ENCODE results near the gene PRAMEF5. TPM values are rescaled to one million over a fixed set of nuclear protein-coding genes. Genes with fewer than 3 reads are reported as not detected.
"Not testable (repeated sequence)": the region's sequence is repeated elsewhere in the genome, so short reads cannot be mapped to it uniquely, and the experiment has no call there.

PRAMEF5 gene
- polyA plus RNA-seq, 4 donors = not detected

DNA sequence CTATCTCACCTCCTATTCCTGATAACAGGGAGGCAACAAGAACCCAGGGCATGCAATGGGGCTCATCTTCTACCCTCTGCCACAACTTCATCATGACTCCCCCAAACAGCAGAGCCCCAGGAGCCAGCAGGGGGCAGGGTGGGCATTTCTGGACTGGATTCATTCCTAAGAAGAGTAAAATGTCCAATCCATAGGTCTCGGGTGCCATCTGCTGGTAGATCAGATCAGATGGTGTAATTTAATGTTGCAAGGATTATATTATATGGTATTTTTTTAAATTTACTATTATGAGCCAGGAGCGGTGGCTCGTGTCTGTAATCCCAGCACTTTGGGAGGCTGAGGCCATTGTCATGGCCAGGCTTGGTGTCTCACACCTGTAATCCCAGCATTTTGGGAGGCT is 11.1 kb downstream of the PRAMEF5 start:
- not testable (repeated sequence) for DNase-seq (ENCODE audit: low read depth in 4 of 4, low spot score in 3 of 4)

DNA sequence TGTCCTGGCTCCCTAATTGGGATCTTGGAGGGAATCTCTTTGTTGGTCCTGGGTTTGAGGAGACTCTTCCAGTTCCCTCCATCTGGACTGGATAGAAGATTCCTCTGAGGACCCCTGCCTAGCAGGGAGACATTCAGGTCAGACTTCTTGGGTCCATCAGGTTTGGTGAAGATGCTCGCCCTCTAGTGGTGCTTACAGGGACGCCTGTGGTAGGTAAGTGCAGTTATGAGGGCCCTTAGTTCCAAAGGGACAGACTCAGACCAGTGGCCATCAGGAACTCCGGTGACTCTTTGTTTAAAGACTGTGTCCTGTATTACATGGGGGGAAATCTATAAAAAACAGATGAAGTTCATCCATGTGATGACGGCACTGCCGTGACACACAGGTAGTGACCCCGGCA is 23.0 kb downstream of the PRAMEF5 start:
- not testable (repeated sequence) for DNase-seq (ENCODE audit: low read depth in 4 of 4, low spot score in 3 of 4)

GRCh38 chr1:13279617-13280016 is 25.6 kb downstream of the PRAMEF5 start:
- DNase-seq (ENCODE audit: low read depth in 4 of 4, low spot score in 3 of 4) = not testable (repeated sequence)

DNA sequence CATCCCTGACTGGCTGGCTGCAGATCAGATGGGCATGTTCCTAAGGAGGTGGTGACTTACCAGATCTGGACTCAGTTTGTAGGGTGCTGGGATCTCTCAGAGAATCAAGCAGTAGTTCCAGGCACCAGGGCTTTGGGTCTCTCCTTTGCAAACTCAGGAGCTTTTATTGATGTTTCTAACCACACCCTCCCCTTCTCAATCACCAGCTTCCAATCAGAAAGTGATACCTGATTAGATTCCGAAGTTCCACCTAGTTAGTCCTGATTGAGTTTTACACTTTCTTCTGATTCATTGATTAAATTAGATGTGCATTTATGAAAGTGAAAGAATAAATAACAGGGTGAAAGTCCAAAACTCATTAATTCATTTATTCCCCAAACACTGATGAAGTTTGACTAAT is 31.0 kb downstream of the PRAMEF5 start, which contains the start of gene PRAMEF8:
Gene PRAMEF8, minus strand, starts transcription at position 101 of the 400 bp plus-strand sequence. CDS start 1,046 bp downstream, outside the sequence.
- not testable (repeated sequence) for DNase-seq (ENCODE audit: low read depth in 4 of 4, low spot score in 3 of 4)

DNA sequence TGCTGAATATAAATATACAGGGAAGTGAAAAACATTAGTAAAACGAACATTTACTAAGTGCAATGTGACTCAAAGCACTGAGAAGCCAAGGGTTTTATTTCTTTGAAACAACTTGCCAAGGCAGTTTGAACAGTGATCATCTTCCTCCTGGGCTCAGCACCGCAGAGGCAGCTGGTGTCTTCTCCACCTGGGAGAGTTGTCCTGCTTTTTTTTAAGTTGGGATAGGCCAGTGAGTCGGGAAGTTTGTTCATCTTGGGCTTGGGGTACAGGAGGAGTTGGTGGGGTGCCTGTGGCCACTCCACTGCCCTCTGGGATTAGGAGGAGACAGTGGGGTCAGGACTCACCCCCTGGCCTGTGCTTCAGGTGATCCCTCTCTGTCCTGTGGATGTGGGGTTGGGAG is 35.0 kb downstream of the PRAMEF5 start:
- DNase-seq (ENCODE audit: low read depth in 4 of 4, low spot score in 3 of 4) = not testable (repeated sequence)

DNA sequence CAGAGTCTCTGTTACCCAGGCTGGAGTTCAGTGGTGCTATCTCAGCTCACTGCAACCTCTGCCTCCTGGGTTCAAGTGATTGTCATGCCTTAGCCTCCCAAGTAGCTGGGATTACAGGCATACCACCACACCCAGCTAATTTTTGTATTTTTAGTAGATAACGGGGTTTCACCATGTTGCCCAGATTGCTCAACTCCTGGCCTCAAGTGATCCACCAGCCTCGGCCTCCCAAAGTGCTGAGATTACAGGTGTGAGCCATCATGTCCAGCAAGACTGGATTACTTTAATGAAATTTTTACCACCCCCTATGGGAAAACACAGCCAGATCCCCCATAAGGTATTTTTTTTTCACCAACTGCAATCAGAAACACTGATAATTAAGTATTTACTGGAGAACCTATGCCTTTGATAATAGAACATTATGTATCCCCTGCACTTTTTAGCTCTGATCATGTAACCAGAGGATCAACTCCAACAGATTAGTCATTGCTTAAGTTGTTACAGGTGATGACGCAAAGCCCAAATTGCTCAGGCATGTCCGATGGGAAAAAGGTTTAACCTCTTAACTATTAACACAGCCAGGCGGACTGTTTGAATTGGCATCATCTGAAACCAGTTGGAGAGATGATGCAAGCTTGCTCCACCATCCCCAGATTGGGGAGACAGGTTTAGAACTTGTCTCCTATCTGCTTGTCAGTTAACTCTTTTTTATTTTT is 43.4 kb downstream of the PRAMEF5 start:
- not testable (repeated sequence) for DNase-seq (ENCODE audit: low read depth in 4 of 4, low spot score in 3 of 4)

- DNase-seq (ENCODE audit: low read depth in 4 of 4, low spot score in 3 of 4) = not testable (repeated sequence)
Observed at GRCh38 chr1:13298699-13299098, 44.7 kb downstream of the PRAMEF5 start.

DNA sequence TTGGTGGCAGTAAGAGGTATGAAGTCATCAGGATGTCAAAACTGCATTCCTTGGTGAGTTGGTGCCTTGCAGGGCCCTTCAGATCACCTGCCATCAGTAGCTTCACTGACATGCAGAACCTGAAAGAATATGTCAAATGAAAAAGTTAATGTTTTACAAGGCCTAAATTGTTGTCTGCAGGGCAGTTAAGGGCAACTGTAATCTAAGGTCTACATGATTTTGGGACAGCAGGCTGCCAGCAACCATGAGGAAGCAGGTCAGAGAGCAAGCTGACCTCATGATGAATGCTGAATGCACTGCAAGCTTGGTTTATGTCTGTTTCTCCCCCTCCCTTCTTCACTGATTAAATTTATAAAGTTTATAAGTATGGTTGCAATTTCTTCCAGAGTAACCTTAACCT is 48.2 kb downstream of the PRAMEF5 start:
- DNase-seq (ENCODE audit: low read depth in 4 of 4, low spot score in 3 of 4) = not testable (repeated sequence)

DNA sequence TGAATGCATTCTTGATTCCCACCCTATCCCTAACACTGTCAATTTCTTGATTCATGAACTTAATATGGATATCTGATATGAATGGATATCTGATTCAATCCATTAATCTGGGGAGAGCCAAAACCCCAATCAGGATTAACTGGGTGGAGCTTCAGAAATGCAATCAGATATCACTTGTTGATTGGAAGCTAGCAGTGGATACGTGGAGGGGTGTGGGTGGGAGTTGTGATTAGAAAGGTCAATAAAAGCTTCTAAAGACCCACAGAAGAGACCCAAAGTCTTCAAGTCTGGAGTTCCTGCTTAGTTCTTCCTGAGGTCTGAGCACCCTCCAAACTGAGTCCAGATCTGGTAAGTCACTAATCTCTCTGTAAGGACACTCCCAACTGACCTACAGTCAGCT is 49.2 kb downstream of the PRAMEF5 start, which contains the start of gene PRAMEF33:
Gene PRAMEF33, plus strand, starts transcription at position 301 of the 400 bp plus-strand sequence. CDS start 2,416 bp downstream, outside the sequence.
- DNase-seq (ENCODE audit: low read depth in 4 of 4, low spot score in 3 of 4) = not testable (repeated sequence)

Other genes starting within 250 kb of the PRAMEF5 start
- gene PRAMEF27, start 197.6 kb upstream of the PRAMEF5 start, polyA plus RNA-seq (ENCODE audit: insufficient read length in 4 of 4) = not detected
- not detected for gene HNRNPCL3, start 193.4 kb upstream of the PRAMEF5 start, polyA plus RNA-seq (ENCODE audit: insufficient read length in 4 of 4)
- gene PRAMEF25, start 183.4 kb upstream of the PRAMEF5 start, polyA plus RNA-seq (ENCODE audit: insufficient read length in 4 of 4) = not detected
- gene HNRNPCL2, start 137.3 kb upstream of the PRAMEF5 start, polyA plus RNA-seq (ENCODE audit: insufficient read length in 4 of 4) = under 1 TPM in 2 of 4 donors, not detected in 2; 0.19 to 0.42 TPM
- not detected for gene PRAMEF26, start 98.2 kb upstream of the PRAMEF5 start, polyA plus RNA-seq (ENCODE audit: insufficient read length in 4 of 4)
- gene HNRNPCL4, start 88.6 kb upstream of the PRAMEF5 start, polyA plus RNA-seq (ENCODE audit: insufficient read length in 4 of 4) = under 1 TPM in 2 of 4 donors, not detected in 2; 0.18 to 0.41 TPM
- gene PRAMEF9, start 82.3 kb upstream of the PRAMEF5 start, polyA plus RNA-seq (ENCODE audit: insufficient read length in 4 of 4) = not detected
- not detected for gene PRAMEF13, start 52.8 kb upstream of the PRAMEF5 start, polyA plus RNA-seq (ENCODE audit: insufficient read length in 4 of 4)
- gene PRAMEF18, start 28.0 kb upstream of the PRAMEF5 start, polyA plus RNA-seq (ENCODE audit: insufficient read length in 4 of 4) = not detected
- not detected for gene PRAMEF8, start 30.9 kb downstream of the PRAMEF5 start, polyA plus RNA-seq (ENCODE audit: insufficient read length in 4 of 4)
- gene PRAMEF33, start 49.3 kb downstream of the PRAMEF5 start, polyA plus RNA-seq (ENCODE audit: insufficient read length in 4 of 4) = not detected
- not detected for gene PRAMEF15, start 61.4 kb downstream of the PRAMEF5 start, polyA plus RNA-seq (ENCODE audit: insufficient read length in 4 of 4)
- not detected for gene PRAMEF14, start 92.9 kb downstream of the PRAMEF5 start, polyA plus RNA-seq (ENCODE audit: insufficient read length in 4 of 4)
- not detected for gene PRAMEF19, start 117.7 kb downstream of the PRAMEF5 start, polyA plus RNA-seq (ENCODE audit: insufficient read length in 4 of 4)
- gene PRAMEF17, start 135.4 kb downstream of the PRAMEF5 start, polyA plus RNA-seq (ENCODE audit: insufficient read length in 4 of 4) = not detected
- gene PRAMEF20, start 156.3 kb downstream of the PRAMEF5 start, polyA plus RNA-seq (ENCODE audit: insufficient read length in 4 of 4) = not detected

Measured in left renal pelvis (tissue), 4 donors.